SKM-1 (cell line): ENCODE results near the gene PEG3.

Experiments used
- DNase-seq: peaks from one replicate; lab custom pipeline; 2025; ENCODE audit not compliant: unreplicated experiment; lab: John Stamatoyannopoulos, UW

The PEG3 gene

DNA sequence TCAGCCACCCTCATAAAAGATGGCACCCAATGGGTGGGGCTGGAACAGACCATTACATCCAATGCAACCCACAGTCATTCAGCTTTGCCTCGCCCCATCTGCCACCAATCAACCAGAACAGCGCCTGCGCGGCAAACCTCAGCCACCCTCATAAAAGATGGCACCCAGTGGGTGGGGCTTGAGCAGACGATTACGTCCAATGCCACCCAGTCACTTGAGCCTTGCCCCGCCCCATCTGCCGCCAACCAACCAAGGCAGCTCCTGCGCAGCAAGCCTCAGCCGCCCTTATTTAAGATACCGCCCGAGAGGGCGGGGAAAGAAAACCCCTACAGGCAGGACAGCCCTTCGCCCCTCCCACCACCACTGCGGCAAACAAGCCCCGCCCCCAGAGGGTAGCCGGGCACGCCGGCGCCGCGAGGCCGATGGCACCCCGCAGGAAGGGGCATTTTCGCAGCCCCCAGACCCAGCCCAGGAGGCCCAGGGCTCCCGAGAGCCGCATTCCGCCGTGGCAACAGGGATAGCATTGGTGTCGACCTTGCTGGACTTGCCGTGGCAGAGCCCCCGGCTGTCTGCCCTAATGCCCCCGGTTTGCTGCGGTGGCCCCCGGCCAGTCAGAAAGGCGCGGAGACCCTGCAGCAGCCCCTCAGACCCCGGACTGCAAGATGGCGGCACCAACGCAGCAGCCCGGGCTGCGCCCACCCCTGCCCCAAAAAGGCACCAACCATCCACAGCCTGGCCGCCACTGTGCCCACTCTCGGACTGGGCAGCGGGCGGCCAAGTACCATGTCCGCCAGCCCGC is 675 bp downstream of the PEG3 start:
- DNase-seq = no peak

DNA sequence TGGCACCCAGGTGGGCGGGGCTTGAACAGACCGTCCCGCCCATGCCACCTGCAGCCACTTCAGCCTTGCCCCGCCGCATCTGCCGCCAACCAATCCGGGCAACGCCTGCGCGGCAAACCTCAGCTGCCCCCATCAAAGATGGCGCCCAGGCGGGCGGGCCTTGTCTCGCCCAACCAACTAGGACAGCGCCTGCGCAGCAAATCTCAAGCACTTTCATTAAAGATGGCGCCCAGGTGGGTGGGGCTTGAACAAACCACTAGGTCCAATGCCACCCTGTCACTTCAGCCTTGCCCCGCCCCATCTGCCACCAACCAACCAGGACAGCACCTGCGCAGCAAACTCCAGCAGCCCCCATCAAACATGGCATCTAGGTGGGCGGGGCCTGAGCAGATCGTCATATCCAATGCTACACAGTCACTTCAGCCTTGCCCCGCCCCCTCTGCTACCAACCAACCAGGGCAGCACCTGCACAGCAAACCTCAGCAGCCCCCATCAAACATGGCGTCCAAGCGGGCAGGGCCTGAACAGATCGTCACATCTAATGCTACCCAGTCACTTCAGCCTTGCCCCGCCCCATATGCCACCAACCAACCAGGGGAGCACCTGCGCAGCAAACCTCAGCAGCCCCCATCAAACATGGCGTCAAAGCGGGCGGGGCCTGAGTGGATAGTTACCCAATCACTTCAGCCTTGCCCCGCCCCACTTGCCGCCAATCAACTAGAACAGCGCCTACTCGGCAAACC is 1.4 kb downstream of the PEG3 start:
- DNase-seq = no peak

DNA sequence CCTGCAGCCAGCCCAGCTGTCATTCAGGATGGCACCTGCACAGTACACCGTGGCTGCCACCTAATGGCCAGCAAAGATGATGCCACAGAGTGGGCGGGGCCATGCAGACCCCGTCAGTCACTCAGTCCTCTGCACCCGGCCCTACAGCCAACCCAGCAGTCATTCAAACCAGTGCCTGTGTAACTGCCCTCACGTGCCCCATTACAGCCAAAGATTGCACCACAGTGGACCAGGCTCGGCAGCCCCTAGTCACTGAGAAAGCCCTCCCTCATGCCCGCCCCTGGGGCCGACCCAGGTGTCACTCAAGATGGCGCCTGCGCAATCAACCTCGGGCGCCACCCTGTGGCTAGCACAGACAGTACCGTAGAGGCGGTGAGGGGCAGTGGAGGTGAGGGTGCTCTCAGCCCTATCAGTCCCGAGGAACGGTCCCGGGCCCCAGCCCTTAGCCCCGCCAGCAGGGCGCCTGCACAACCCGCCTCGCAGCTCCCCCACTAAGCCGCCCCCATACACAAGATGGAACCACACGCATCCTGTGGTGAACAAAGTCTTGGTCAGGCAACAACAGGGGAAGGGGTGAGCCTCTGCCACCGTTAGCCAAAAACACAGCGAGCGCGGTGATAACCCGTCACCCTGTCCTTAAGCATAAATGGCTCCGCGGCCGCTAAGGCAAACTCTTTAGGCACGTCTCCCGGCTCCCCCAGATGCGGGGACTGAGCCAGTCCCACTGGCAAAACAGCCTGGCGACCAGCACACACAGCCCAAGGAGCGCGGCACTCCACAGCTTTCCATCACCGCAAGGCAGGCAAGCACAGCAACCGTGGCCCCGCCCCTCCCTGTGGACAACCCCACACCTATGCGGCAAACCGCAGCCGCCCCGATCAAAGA is 2.3 kb downstream of the PEG3 start:
- DNase-seq = no peak

DNA sequence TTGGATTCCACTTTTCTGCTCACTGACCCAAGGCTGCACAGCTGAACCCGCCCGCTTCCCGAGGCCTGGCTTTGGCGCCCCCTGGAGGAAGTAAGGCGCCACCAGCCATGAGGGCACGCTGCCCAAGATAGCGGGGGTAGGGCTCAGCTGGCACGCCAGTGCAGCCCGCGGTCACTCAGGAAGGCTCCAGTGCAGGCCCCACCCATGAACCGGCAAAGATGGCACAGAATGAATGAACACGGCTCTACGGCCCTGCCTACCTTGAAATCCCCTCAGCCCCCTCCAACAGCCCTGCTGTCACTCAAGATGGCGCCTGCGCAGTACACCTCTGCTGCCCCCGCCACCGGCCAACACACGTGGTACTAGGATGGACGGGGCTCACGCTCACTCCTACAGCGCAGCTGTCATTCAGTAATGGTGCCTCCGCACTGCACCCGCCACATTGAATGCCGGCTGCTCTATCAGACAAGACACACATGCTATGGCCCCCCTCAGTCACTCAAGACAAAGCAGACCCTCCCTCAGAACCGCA is 3.0 kb downstream of the PEG3 start:
- DNase-seq = no peak

DNA sequence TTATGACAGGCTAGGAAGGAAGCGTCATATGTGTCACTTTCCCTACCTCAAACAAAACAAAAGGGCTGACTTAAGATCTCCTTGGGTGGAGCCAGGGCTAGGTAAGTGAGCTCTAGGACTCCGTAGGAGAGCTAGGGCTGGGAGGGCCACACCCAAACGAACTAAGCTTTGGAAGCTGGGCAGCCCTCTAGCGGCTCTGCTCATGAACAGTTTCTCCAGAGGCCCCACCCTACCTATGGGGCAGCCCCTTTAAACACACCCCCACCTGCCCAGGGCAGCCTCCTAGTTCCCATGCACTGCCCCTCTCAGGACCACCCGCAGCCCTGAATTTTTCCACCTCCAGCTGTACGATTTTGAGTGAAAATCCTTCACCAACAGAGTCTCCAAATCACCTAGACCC is 3.5 kb downstream of the PEG3 start:
- no peak for DNase-seq

DNA sequence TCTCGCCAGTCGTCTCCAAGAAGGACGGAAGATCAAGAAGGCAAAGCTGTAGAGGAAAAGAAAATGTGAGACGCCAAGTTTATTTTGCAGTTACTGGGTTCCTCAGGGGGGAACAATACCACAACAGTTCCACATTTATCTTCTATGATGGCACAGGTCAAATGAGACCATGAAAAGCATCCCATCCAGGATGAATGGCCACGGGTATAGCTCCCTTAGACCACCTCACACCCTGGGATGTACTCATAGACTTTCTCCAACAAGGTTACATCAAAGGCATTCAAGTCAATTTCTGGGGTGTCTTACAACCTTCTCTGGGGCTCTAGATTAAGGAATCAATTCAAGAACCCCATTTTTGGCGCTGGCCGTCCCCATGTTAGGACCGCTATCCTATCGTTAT is 4.5 kb downstream of the PEG3 start:
- no peak for DNase-seq

DNA sequence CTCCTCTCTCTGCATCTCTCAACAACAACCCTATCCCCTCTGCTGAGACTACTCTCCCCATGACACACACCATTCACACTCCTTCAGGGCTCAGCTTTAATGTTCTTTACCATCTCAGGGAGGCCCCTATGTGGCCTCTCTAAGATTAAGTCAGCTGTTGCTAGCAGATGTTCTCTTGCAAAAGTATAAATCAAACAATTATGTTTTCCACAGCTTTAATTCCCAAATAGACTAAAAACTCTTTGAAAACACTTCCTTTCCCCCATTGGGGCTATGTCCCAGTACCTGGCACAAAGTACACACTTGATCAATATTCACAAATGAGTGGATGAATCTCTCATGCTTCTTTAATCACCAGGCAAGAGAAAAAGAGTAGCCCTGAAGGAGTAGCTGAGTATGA is 5.1 kb downstream of the PEG3 start:
- no peak for DNase-seq

DNA sequence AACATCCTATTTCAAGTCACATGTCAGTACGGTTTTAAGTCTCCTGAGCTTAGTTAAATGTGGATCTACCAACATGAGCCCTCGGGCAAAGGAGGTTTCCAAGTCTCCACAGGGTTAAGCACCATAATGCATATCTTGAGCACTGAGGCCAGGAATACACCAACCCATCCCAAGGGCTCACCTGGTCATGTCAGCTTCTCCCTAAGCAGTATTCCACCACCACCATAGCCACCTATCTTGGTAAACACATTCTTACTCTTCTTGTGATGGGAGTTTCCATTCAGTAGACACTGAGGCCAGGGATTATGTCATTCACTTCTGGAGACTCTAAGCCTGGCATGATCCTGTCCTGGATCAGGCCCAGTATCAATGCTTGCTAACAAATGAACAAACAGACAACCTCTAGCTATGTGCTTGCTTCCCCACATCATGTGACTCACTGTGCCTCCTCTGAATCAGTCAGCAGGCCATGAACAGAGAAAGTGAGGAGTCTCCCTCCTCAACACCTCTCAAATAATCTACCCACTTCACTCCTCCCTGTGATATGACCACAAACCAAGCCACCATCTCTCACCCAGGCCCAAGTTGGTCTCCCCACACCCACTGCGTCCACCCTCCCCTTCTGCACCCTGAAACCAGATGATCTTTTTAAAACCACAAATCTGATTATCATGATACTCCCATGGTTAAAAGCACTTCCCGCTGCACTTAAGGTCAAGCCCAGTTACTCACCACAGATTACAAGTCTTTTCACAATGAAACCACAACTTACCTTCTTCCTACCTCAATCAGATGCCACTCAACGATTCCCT is 5.8 kb downstream of the PEG3 start:
- no peak for DNase-seq

DNA sequence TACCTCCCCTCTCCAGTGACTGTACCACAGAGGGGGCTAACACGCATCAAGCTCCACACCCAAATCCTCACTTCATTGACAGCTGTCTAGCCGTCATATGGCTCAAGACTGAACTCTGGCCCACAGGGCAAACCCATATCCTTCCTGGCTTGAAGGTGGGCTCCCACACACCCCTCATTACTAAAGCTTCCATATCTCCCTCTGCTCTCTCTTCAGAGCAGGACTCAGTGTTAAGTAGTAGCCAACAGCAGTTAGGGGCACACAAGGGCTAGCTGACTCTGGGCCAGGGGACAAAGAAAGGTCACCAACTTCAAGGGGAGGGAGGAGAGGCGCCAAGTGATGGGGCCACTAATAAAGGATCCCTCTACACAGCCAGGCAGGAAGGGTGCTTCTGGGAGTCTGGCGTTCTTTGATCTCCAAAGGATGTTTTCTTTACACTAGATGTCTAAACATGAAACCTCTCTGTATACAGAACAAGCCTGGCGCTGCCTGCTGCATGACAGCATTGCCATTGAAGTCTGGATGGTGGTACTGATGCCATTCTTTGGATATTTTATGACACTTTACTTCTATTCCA is 8.1 kb downstream of the PEG3 start:
- no peak for DNase-seq

DNA sequence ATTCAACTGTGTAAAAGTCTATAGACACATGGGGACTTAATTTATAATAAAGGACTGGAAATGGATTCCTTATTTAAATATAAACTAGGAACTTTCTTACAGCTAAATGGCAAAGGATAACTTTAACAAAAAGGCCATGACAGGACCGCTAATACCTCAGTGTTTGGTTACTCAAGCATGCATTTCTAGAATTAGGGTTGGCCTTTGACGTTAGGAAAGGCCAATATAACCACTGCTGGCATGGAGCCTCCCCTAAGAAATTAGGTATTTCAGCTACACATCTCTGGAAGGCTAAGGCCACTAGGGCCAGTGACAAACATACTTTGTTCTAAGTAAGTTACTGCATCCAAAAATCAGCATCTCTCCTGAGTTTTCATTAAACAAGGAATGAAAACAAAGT is 9.3 kb downstream of the PEG3 start:
- no peak for DNase-seq

DNA sequence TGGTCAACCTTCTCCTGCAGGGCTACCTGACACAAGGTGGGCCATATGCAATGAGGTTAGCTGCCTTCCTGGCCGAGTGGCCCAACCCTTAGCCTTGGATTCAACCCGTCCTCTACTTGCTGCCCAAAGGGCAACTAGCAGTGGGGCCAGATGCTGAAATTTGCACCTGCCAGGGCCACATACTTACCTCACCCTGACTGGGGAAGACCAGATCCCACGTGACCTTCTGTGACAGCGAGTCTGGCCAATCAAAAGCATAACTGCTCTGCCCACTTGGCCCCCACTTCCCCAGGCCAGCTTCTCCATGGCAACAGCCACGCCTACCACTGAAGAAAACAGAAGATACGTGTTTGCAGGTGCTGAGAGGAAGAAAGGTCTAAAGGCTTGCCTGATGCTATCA is 10.9 kb downstream of the PEG3 start:
- DNase-seq = no peak

DNA sequence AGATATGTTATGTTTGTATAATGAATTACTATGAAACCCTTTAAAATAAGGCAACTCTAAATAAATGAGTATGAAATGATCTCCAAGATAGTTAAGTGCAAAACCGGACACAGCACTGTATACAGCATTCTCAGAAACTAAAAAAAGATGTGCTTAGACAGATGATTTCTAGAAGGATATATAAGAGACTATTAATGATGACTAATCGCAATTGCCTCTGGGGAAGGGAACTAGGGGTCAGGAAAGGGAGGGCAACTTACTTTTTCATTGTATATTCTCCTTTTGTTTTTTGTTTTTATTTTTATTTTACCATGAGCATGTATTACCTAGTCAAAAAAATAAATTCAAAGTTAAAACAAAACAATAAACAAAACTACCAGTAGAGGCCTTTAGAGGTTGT is 12.8 kb downstream of the PEG3 start:
- DNase-seq = no peak

DNA sequence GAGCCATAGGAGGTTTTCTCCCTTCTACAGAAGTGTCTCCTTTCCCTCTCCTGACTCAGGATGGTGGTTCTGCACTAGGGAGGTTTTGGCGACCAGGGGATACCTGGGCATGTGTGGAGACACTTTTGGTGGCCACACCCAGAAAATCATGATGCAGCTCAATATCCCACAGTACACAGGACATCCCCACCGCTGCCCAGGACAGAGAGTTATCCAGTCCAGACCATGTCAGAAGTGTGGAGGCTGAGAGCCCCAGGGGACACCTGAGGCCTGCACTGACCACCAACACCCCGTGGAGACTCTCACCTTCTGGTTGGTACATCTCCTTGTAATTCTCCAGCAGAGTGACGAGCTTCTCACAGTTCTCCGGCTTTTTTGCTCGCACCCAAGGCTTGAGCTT is 16.6 kb downstream of the PEG3 start:
- DNase-seq = no peak

DNA sequence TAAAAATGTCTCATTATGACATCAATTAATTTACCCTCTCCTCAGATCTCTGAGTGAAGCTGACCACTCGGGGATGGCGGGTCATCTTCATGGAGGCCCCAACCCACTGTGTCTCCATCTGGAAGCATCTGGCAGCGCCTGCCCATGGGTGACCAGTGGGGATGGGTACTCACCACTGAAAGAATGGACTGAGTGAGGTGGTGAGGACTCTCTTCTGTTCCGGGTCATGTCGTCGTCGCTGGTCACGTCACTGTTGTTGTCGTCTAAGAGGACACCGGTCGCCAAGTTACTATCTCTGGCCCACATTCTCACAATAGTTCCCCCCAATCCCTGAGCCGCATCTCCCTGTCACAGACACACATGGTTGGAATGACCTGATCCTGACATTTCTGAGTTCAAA is 17.1 kb downstream of the PEG3 start:
- no peak for DNase-seq

DNA sequence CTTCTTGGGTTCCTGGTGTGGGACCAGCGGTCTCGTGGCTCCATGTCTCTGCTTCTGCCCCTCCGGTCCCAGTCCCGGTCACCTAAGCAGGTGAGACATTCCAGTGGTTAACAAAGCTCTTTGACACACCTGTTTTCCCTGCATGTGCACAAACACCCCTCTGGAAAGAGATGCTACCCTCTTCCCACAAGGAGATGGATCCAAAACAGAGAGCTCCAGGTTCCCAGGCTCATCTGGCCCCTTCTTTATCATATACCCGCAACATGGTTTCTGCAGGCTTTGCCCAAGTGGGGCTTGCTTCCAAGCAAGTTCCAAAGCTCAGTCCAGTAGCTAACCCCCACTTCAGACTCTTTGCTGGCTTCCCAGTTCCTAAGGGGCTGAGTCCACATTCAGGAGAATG is 17.8 kb downstream of the PEG3 start:
- DNase-seq = no peak

DNA sequence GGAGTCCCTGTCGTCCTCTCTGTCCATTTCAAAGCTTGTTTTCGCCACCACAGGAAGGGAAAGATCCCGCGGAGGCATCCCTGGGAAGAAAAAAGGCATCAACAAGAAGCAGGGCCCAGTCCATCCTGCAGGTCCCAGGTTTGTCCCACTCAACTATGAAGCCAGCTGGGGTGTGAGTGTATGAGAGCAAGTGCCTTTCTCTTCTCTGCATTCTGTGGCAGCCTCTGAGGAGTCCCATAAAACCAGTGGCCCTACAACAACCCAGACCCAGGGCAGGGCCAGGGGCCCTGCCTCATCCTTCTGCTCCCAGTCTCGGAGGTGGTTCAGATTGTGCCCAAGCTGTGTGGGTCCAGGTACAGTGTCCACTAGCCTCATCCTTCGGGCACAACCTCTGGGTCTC is 18.9 kb downstream of the PEG3 start:
- DNase-seq = no peak

DNA sequence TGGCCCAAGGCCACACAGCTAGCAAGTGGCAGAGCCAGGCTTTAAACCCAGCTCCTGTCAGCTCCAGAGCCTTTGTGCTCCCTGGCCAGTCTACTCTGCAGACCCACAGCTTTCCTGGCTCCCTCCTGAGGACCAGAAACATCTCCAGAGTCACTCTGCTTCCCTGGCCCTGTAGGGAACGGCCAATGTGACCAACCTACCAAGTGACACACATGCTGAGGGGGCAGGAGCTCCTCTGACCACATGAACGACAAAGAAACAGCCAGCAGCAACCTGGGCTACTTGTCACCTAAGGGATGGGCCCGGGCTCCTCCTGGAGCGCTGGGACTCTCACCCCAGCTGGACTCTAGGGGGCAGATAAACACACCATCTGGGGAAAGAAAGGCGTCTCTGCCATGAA is 19.3 kb downstream of the PEG3 start:
- DNase-seq = no peak

DNA sequence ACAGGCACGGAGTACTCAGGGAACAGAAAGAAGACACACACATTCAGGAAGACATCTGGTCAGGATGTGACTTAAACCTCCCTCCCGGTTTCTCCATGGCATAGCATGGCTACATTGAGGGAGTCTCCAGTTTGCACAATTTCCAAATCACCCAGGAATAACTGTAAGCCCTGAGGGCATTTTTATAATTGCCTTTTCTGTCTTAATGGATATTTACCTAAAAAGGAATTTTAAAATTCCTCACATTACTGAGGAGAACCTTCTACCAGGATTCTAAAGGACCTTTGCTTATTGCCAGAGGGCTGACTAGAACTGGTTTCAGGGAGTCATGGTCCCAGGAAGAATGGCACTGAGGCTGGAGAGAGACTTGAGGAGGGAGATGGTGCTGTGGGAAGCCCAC is 21.4 kb downstream of the PEG3 start:
- DNase-seq = no peak

DNA sequence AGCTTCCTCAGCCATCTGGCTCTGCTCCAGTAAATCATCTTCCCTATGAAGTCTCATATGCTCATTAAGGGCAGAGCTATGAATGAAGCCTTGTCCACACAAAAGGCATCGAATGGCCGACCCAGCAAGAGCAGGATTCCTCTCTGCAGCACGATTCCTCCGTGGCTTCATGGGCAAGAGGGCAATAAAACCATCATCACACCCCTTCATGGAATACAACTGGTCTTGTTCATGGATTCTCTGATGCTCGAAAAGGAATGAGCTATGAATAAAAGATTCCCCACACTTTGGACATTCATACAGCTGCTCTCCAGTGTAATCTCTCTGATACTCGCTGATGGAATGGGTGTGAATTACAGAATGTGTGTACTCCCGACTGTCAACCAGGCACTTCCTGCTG is 25.9 kb downstream of the PEG3 start:
- no peak for DNase-seq

DNA sequence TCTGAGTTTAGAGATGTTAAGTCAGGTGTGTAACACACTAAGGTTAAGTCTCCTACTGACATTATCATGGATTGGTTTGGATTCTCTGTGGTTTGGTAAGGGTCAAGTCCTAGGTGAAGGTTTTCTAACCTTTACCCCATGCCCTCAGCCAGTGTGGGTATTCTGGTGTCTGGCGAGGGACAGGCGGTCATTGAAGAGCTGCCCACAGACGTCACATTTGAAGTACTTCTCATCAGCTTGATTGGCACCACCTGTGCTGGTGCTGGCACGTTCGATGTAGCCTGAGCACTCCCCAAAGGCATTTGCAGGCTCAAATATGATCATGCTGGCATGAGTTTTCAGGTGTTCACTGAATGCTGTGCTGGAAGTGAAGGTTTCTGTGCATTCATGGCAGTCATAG is 27.0 kb downstream of the PEG3 start:
- no peak for DNase-seq
